Fibroblast of lung (primary cell): ENCODE data around the gene JTB.

Experiments used
- EZH2 ChIP-seq: IDR thresholded peaks from 2 replicates; pipeline ENCODE4 v1.5.1; 2012; ENCODE audit warnings: low read length, control low read depth, mild to moderate bottlenecking; ENCODE audit errors: missing control alignments
- TF ChIP-seq, protein P1 (sequence below), 2 donors: IDR thresholded peaks in 1 of 2; conservative IDR thresholded peaks in 1 of 2; 1 replicate in 1 of 2; 2 replicates in 1 of 2; pipeline ENCODE4 v1.5.1; 2011 to 2012; ENCODE audit warnings: low read length in 2 of 2, control low read depth in 1 of 2, inconsistent platforms in 1 of 2, low read depth in 1 of 2, mild to moderate bottlenecking in 1 of 2

DNA sequence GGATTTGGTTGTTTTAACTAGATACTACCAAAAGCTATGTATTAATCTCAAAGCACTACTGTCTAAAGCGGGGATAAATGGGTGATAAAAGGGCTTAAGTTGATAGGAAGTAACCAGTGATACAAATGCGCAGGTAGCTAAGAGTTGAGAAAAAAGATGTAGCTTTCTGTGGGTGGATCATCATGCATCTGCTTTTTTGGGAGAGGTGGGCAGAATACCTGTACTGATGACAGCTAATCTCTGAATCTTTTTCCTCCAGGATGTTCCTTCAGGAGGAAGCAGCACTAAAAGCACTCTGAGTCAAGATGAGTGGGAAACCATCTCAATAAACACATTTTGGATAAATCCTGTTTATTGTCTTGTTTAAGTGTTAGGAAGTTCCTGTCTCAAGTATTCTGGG is 14.3 kb upstream of the JTB start:
- TF ChIP-seq, protein P1, sequence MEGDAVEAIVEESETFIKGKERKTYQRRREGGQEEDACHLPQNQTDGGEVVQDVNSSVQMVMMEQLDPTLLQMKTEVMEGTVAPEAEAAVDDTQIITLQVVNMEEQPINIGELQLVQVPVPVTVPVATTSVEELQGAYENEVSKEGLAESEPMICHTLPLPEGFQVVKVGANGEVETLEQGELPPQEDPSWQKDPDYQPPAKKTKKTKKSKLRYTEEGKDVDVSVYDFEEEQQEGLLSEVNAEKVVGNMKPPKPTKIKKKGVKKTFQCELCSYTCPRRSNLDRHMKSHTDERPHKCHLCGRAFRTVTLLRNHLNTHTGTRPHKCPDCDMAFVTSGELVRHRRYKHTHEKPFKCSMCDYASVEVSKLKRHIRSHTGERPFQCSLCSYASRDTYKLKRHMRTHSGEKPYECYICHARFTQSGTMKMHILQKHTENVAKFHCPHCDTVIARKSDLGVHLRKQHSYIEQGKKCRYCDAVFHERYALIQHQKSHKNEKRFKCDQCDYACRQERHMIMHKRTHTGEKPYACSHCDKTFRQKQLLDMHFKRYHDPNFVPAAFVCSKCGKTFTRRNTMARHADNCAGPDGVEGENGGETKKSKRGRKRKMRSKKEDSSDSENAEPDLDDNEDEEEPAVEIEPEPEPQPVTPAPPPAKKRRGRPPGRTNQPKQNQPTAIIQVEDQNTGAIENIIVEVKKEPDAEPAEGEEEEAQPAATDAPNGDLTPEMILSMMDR (conservative IDR thresholded peaks at IDR 0.05 in 1 of 2, IDR thresholded peaks at IDR 0.05 in 1 of 2; ENCODE audit: low read depth in 1 of 2, low read length in 2 of 2) = no peak
- no peak for TF ChIP-seq EZH2
